22Rv1 (cell line): Measurements from ENCODE around the gene LSAMP.
"Not testable (repeated sequence)": the region's sequence is repeated elsewhere in the genome, so short reads cannot be mapped to it uniquely, and the experiment has no call there.

ENCODE experiments used
- ZFX ChIP-seq: fragments of 450-650 bp; IDR thresholded peaks from 2 replicates; pipeline ENCODE4 v1.6.1; 2017; ENCODE audit warnings: antibody characterized with exemption, borderline replicate concordance
- TF ChIP-seq, protein P1 (sequence below): fragments of 450-650 bp; IDR thresholded peaks from 2 replicates; pipeline ENCODE4 v1.5.1; 2017; ENCODE audit warnings: mild to moderate bottlenecking

GRCh38 chr3:115791271-115792153 lies 653.8 kb downstream of the LSAMP start:
- TF ChIP-seq, protein P1, sequence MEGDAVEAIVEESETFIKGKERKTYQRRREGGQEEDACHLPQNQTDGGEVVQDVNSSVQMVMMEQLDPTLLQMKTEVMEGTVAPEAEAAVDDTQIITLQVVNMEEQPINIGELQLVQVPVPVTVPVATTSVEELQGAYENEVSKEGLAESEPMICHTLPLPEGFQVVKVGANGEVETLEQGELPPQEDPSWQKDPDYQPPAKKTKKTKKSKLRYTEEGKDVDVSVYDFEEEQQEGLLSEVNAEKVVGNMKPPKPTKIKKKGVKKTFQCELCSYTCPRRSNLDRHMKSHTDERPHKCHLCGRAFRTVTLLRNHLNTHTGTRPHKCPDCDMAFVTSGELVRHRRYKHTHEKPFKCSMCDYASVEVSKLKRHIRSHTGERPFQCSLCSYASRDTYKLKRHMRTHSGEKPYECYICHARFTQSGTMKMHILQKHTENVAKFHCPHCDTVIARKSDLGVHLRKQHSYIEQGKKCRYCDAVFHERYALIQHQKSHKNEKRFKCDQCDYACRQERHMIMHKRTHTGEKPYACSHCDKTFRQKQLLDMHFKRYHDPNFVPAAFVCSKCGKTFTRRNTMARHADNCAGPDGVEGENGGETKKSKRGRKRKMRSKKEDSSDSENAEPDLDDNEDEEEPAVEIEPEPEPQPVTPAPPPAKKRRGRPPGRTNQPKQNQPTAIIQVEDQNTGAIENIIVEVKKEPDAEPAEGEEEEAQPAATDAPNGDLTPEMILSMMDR, result not testable (repeated sequence)
- TF ChIP-seq ZFX, result not testable (repeated sequence)
